HS-5 (cell line): ENCODE data around the gene NEB.
"Not testable (repeated sequence)": the region's sequence is repeated elsewhere in the genome, so short reads cannot be mapped to it uniquely, and the experiment has no call there.

ENCODE experiments used
- DNase-seq: peaks from one replicate; pipeline ENCODE4 v3.0.0-alpha.2; 2012; ENCODE audit warnings: low read depth

The NEB gene

GRCh38 chr2:151651274-151651673 is 83.0 kb downstream of the NEB start:
- no peak for DNase-seq

- DNase-seq = no peak
Measured at GRCh38 chr2:151650456-151650855, 83.8 kb downstream of the NEB start.

- DNase-seq = no peak
Measured at GRCh38 chr2:151649966-151650365, 84.3 kb downstream of the NEB start.

- DNase-seq = no peak
Measured at GRCh38 chr2:151649400-151649799, 84.9 kb downstream of the NEB start.

- not testable (repeated sequence) for DNase-seq
Measured at GRCh38 chr2:151646512-151646911, 87.8 kb downstream of the NEB start.

GRCh38 chr2:151644580-151644979 is 89.7 kb downstream of the NEB start:
- no peak for DNase-seq

- DNase-seq = not testable (repeated sequence)
Measured at GRCh38 chr2:151641895-151642294, 92.4 kb downstream of the NEB start.

GRCh38 chr2:151640087-151640486 is 94.2 kb downstream of the NEB start:
- DNase-seq = no peak

GRCh38 chr2:151638990-151639389 is 95.3 kb downstream of the NEB start:
- no peak for DNase-seq

GRCh38 chr2:151638191-151638933 is 95.9 kb downstream of the NEB start:
- DNase-seq = no peak

GRCh38 chr2:151637271-151637781 is 97.0 kb downstream of the NEB start:
- no peak for DNase-seq

- DNase-seq = no peak
Measured at GRCh38 chr2:151634736-151635467, 99.4 kb downstream of the NEB start.

GRCh38 chr2:151632993-151633565 is 101.2 kb downstream of the NEB start:
- no peak for DNase-seq

- DNase-seq = no peak
Measured at GRCh38 chr2:151630372-151630771, 103.9 kb downstream of the NEB start.

GRCh38 chr2:151627353-151627752 is 106.9 kb downstream of the NEB start:
- no peak for DNase-seq

GRCh38 chr2:151624271-151624670 is 110.0 kb downstream of the NEB start:
- DNase-seq = no peak

- no peak for DNase-seq
Measured at GRCh38 chr2:151623631-151624030, 110.6 kb downstream of the NEB start.

- no peak for DNase-seq
Measured at GRCh38 chr2:151620761-151621160, 113.5 kb downstream of the NEB start.

- DNase-seq = no peak
Measured at GRCh38 chr2:151619337-151619989, 114.8 kb downstream of the NEB start.

GRCh38 chr2:151616760-151617339 is 117.4 kb downstream of the NEB start:
- DNase-seq = no peak

GRCh38 chr2:151614606-151615306 is 119.5 kb downstream of the NEB start:
- no peak for DNase-seq
